ENCODE measurements around the gene PERM1.
A peak's percentile ranks its signal among the peaks of the same experiment; 100 is the strongest.

PERM1 gene

DNA sequence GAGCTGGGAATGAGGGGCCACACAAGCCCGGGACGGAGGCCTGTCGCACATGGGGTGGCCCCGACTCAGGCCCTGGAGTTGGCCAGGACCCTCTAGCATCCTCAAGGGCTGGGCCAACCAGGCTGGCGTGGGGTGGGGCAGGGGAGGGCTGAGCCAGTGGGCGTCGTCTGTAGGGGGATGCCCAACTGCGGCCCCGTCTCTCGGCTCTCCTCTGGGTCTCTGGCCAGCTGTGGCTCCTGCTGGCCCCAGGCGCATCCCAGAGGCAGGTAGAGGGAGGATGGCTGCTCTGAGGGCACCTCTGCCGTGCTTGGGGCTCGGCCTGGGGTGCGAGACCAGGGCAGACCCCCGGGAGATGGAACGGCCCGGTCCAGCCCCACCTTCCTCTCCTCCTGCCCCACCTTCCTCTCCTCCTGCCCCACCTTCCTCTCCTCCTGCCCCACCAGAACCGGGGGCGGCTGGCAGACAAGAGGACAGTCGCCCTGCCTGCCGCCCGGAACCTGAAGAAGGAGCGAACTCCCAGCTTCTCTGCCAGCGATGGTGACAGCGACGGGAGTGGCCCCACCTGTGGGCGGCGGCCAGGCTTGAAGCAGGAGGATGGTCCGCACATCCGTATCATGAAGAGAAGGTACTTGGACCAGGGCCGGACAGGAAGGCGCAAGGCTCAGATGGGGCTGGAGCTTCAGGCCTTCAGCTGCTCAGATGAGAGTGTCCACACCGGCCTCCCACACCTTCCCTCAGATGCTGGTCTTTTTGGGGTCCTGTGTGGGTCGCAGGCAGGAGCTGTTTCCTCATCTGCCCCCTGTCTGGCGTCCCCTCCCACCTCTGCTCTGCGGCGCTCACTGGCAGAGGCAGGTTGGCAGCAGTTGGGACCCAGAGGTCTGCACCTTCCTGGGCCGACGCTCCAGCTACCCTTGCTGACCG is 51.9 kb downstream of the PERM1 start:
- Histone ChIP-seq H3K27ac (no peak overlapping the region), H3K27me3 (peaks cover 52% of the 10 kb centered on the region), H3K4me3 (no peak overlapping the region), H4K20me1 (peaks cover 57% of the 10 kb centered on the region), H3K36me3 (no peaks in the 10 kb centered on the region), H3K9ac (peak overlapping the region; percentile 34; the same call in 1 of the 2 replicates), H3K9me3 (no peaks in the 10 kb centered on the region), H3K4me1 (peaks cover 69% of the 10 kb centered on the region), H3K4me2 (peak overlapping the region; percentile 86)
- TF ChIP-seq Cebpa-rat (IDR thresholded peaks at IDR 0.05): no peak

DNA sequence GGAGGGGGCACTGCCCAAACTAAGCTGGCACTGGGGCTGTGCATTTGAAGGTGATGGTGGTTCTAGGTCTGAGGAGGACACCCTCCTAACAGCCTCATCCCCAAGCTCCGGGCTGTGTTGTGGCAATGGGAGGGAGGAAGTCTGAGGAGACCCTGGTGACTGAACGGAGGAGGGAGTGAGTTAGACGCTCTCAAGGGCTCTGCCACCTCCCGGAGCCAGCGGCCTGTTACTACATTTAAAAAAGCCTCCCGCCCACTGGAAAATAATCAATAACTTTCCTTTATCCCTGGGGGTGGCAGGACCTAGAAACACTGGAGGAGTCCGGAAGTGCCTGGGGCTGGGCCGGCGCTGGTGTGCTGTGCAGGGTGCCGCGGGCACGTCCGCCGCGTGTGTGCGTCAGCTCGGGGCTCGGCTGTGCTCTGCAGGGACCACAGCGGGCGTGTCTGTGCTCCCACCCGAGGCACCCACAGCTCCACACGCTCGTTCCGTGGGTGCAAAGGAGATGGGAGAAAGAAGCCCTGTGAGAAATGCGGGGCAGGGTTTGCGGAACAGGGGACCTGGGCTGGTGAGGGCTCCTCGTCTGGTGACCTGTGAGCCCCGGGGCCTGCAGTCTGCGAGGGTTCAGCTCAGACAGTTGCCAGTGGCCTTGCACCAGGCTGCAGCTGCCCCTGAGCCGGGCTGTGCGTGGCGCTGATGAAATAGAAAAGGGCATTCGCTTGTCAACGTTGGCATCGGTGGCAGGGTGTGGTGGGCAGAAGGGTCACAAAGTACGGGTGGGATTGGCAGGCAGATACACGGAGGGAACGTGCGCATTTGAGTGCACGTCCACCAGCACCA is 52.9 kb downstream of the PERM1 start:
- Histone ChIP-seq H3K4me3 (no peak overlapping the region), H3K27me3 (peaks cover 58% of the 10 kb centered on the region), H3K36me3 (no peaks in the 10 kb centered on the region), H3K9me3 (no peaks in the 10 kb centered on the region), H4K20me1 (peaks cover 56% of the 10 kb centered on the region), H3K27ac (no peak overlapping the region), H3K4me2 (peak overlapping the region; percentile 26; the same call in 1 of the 2 replicates), H3K9ac (no peak overlapping the region), H3K4me1 (peaks cover 77% of the 10 kb centered on the region)
- TF ChIP-seq Cebpa-rat (IDR thresholded peaks at IDR 0.05): no peak

DNA sequence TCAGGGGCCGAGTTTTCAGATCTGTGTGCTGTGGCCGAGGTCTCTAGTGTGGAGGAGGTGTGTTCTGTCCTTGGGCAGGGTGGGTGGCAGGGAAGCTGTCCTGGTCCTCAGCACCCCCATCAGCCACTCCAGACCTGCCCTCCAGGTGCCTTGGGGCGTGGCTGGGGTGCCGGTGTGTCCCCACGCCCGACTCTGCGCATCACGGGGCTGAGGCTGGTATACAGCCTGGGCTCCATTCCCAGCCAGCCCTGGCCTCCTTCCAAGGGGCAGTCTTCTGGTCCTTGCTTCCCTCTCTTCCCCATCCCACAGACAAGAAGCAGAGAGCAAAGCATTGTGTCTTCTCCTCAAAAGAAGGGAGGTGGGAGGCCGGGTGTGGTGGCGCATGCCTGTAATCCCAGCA is 54.1 kb downstream of the PERM1 start:
- H3K4me3 ChIP-seq: no peak overlapping the region
- no peak for TF ChIP-seq Cebpa-rat (IDR thresholded peaks at IDR 0.05)
- H3K36me3 ChIP-seq: no peaks in the 10 kb centered on the region
- H3K4me1 ChIP-seq: peaks cover 80% of the 10 kb centered on the region
- H3K9ac ChIP-seq: no peak overlapping the region
- H3K27ac ChIP-seq: no peak overlapping the region
- H3K9me3 ChIP-seq: no peaks in the 10 kb centered on the region
- H3K4me2 ChIP-seq: no peak overlapping the region
- H4K20me1 ChIP-seq: peaks cover 55% of the 10 kb centered on the region
- H3K27me3 ChIP-seq: peaks cover 60% of the 10 kb centered on the region

DNA sequence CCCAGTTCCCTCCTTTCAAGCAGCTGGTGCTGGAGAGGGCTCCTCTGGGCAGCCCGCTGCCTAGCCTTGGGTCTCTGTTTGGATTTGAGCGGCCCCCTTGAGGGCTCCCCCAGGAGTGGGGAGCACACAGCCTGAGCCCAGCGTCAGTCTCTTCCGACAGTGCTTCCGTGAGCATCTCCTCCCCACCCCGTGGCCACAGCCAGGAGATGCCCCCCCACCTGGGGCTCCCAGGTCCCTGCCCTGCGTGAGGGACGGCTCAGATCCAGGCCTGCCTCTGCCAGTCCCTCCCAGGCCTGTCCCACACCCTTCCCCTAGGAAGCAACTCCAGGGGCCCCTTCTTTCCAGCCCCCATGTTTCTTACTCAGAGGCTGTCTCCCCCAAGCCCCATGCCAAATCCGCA is 54.7 kb downstream of the PERM1 start:
- Histone ChIP-seq H4K20me1 (peaks cover 55% of the 10 kb centered on the region), H3K9me3 (no peaks in the 10 kb centered on the region), H3K36me3 (no peaks in the 10 kb centered on the region), H3K4me1 (peaks cover 80% of the 10 kb centered on the region), H3K4me3 (no peak overlapping the region), H3K9ac (no peak overlapping the region), H3K27ac (no peak overlapping the region), H3K27me3 (peaks cover 62% of the 10 kb centered on the region), H3K4me2 (peak overlapping the region; percentile 100)
- TF ChIP-seq Cebpa-rat (IDR thresholded peaks at IDR 0.05): no peak

DNA sequence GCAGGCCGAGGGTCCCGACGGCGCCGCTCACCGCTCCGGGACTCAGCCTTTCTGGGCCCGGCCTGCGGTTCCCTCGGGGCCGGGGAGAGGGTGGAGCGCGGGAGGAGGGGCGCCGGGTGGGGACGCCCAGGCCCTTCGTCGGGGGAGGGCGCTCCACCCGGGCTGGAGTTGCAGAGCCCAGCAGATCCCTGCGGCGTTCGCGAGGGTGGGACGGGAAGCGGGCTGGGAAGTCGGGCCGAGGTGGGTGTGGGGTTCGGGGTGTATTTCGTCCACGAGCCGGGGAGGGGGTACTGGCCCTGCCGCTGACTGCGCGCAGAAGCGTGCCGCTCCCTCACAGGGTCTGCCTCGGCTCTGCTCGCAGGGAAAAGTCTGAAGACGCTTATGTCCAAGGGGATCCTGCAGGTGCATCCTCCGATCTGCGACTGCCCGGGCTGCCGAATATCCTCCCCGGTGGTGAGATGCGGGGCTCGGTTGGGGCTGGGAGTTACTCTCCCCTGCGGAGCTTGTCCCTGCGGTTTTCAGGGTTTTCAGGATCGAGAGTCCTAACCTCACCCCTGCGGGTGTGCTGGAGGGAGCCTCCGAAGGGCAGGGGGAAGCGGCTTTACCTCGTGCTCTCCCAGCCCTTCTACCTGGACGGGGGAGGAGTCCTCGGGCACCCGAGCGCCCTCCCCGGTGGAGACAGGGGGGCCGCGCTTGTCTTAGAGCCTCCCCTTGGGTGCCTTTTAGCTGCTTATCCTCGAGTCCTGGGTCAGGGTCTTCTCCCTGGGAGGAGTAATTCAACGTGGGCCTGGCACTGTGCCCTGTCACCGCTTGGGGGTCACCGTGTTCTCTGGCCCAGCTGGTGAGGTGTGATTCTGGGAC is 56.1 kb downstream of the PERM1 start:
- peak overlapping the region; percentile 77 for H3K4me3 ChIP-seq
- H3K27me3 ChIP-seq: peaks cover 71% of the 10 kb centered on the region
- H3K4me1 ChIP-seq: peaks cover 80% of the 10 kb centered on the region
- TF ChIP-seq Cebpa-rat (IDR thresholded peaks at IDR 0.05): no peak
- H3K4me2 ChIP-seq: peak overlapping the region; percentile 100
- H3K9ac ChIP-seq: peak overlapping the region; percentile 70; the same call in 1 of the 2 replicates
- peaks cover 52% of the 10 kb centered on the region for H4K20me1 ChIP-seq
- peak overlapping the region; percentile 59; the same call in 1 of the 2 replicates for H3K27ac ChIP-seq
- no peaks in the 10 kb centered on the region for H3K9me3 ChIP-seq
- no peaks in the 10 kb centered on the region for H3K36me3 ChIP-seq
